Measurements from ENCODE around the gene REEP6.

REEP6 gene

GRCh38 chr19:1447944-1448343 lies 43.0 kb upstream of the REEP6 start:
- no peak for DNase-seq (ENCODE audit: low read depth)
- TF ChIP-seq CTCF (IDR thresholded peaks at IDR 0.05; ENCODE audit: low read depth, low read length, missing control alignments): no peak
- H3K4me3 ChIP-seq (ENCODE audit: low read depth, low read length): no peak overlapping the region

DNA sequence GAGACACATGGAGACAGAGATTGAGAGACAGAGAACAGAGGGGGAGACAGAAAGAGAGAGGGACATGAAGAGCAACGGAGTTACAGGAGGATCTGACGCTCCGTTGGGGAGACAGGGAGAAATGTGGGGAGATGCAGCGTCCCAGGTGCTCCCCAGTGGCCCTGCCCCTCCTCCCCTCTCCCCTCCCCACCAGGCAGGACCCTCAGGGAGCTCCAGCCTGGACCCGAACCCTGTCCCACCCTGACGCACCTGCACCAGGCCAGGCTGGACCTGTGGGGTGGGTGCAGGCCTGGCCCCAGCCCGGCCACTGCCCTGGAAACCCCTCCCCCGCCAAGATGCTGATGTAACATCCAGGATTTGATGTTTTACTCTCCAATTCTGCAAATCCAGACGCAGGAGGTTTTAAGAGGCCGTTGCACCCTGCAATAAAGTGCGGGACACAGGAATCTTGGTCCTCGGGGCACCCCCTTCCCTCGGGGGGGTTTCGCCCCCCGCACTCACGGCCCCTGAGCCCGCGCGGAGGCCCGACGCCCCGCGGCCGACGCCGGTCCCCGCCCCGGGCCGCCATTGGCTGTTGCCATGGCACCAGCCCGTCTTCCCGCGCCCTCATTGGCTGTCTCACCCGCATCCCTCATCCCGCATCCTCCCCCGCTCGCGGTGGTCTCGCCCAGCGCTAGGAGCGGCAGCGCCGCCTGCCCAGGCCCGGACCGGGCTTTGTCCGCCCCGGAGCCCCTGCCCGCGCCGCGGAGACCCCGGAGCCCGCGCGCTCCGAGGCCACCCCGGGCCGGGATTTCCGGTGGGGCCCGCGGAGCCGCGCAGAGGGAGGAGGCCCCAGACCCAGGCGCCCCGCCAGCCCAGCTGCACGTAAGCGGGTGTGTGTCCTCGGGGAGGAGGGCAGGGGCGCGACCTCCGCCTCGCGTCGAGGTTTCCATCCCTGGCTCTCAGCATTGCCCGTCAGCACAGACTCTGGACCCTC lies 41.2 kb upstream of the REEP6 start, which contains the start of gene APC2:
Gene APC2, plus strand, starts transcription at position 655 of the 976 bp plus-strand sequence. CDS start 2,881 bp downstream, outside the sequence.
- DNase-seq (ENCODE audit: low read depth): no peak
- H3K4me3 ChIP-seq (ENCODE audit: low read depth, low read length): no peak within 1 kb of the TSS
- no peak for TF ChIP-seq CTCF (IDR thresholded peaks at IDR 0.05; ENCODE audit: low read depth, low read length, missing control alignments)

- no peak for DNase-seq (ENCODE audit: low read depth)
- no peak overlapping the region for H3K4me3 ChIP-seq (ENCODE audit: low read depth, low read length)
- no peak for TF ChIP-seq CTCF (IDR thresholded peaks at IDR 0.05; ENCODE audit: low read depth, low read length, missing control alignments)
Observed at GRCh38 chr19:1450735-1451731, 39.9 kb upstream of the REEP6 start.

GRCh38 chr19:1451916-1452801 lies 38.8 kb upstream of the REEP6 start:
- no peak for DNase-seq (ENCODE audit: low read depth)
- no peak overlapping the region for H3K4me3 ChIP-seq (ENCODE audit: low read depth, low read length)
- no peak for TF ChIP-seq CTCF (IDR thresholded peaks at IDR 0.05; ENCODE audit: low read depth, low read length, missing control alignments)

DNA sequence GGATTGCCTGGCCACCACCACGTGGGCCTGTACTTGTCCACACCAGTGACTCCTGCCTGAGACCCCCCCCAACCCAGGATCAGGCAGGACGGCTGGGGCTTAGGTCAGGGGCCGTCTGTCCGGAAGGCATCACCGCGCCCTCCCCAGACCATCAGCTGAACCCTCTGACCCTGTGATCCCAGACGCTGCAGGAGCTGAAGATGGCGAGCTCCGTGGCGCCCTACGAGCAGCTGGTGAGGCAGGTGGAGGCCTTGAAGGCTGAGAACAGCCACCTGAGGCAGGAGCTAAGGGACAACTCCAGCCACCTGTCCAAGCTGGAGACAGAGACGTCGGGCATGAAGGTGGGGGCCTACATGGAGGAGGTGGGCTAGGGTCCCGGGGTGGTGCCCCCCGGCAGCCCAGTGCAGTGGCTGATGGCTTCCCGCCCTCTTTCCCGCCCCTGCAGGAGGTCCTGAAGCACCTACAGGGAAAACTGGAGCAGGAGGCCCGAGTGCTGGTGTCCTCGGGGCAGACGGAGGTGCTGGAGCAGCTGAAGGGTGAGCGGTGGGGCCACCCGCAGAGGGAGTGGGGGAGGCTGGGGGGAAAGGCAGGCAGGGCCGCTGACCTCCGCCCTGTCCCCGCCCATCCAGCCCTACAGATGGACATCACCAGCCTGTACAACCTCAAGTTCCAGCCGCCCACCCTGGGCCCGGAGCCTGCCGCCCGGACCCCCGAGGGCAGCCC lies 38.0 kb upstream of the REEP6 start:
- no peak for DNase-seq (ENCODE audit: low read depth)
- TF ChIP-seq CTCF (IDR thresholded peaks at IDR 0.05; ENCODE audit: low read depth, low read length, missing control alignments): no peak
- no peak overlapping the region for H3K4me3 ChIP-seq (ENCODE audit: low read depth, low read length)

All from GM12864 (cell line).